HG02610 (cell line): ENCODE results near the gene DEF6.
"Not testable (repeated sequence)": the region's sequence is repeated elsewhere in the genome, so short reads cannot be mapped to it uniquely, and the experiment has no call there.

Source experiments
- ATAC-seq: cut with Tn5 transposase; IDR thresholded peaks from one replicate; pipeline ENCODE4 v1.9.1; 2021; ENCODE audit warnings: mild to moderate bottlenecking, moderate library complexity; ENCODE audit not compliant: unreplicated experiment

DEF6 gene

GRCh38 chr6:35309611-35310264, 12.1 kb downstream of the DEF6 start:
- no peak for ATAC-seq

DNA sequence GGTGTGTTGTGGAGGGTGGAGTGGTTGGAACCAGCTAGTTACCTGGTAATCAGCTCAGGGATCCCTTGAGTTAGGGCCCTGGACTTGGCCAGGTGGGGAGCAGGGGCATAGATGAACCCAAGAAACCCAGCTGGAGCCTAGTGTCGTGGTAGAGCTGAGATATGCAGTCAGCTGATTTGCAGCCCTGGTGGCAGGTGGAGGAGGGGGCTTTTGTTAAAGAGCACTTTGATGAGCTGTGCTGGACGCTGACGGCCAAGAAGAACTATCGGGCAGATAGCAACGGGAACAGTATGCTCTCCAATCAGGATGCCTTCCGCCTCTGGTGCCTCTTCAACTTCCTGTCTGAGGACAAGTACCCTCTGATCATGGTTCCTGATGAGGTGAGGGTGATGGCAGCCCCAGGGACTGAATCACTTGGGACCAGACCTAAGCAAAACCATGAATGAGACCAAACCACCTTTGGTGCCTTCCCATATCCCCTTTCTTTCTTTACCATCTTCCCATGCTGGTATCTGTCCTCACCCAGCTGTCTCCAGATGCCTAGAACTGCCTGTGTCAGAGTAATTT, 12.7 kb downstream of the DEF6 start:
- ATAC-seq, result no peak

- no peak for ATAC-seq
Measured at GRCh38 chr6:35311390-35312075, 13.9 kb downstream of the DEF6 start.

GRCh38 chr6:35312076-35312800, 14.6 kb downstream of the DEF6 start:
- ATAC-seq, result no peak

DNA sequence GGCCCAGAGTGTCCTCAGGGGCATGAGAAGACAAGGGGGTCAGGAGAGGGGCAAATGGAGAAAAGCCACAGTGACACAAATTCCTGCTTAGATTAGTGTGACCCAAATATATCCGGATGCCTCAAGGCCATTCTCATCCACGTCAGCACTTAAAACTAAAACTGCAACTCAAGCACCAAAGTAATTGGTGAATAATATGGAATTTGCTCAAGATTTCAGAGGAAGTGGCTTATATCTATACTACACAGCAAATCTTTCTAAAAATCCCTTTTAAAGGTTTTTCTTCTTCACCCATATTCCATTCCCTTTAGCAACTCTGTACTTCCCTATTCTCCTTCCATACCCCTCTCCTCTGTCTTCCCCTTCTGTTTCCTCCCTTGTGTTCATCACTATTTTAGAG, 15.2 kb downstream of the DEF6 start:
- ATAC-seq, result no peak

DNA sequence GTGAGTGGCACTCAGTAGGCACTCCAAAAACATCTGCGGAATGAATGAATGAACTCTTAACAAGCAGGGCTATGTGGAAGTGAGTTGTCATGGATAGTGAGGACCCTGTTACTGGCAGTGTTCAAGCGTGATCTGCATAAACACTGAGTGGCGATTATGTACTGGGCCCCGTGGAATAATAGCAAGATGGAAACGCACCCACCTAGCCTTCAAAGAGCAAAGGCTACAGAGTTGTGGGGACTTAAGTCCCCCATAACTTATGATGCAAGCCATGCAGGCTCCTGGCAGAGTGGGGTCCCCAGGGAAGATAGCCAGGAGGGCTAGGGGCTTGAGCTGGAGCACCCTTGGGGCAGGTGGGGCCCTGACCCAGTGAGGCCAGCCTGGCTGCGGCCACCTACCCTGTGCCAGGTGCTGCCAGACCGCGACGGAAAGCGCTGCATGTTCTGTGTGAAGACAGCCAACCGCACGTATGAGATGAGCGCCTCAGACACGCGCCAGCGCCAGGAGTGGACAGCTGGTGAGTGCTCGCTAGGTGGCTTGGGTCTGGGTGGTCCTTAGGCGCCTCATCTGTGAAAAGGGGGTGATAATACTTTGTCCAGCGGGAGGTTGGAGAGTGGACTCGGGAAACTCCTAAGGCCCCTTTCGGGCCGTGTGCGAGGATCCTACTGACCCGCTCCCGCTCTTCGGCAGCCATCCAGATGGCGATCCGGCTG, 20.0 kb downstream of the DEF6 start:
- no peak for ATAC-seq

DNA sequence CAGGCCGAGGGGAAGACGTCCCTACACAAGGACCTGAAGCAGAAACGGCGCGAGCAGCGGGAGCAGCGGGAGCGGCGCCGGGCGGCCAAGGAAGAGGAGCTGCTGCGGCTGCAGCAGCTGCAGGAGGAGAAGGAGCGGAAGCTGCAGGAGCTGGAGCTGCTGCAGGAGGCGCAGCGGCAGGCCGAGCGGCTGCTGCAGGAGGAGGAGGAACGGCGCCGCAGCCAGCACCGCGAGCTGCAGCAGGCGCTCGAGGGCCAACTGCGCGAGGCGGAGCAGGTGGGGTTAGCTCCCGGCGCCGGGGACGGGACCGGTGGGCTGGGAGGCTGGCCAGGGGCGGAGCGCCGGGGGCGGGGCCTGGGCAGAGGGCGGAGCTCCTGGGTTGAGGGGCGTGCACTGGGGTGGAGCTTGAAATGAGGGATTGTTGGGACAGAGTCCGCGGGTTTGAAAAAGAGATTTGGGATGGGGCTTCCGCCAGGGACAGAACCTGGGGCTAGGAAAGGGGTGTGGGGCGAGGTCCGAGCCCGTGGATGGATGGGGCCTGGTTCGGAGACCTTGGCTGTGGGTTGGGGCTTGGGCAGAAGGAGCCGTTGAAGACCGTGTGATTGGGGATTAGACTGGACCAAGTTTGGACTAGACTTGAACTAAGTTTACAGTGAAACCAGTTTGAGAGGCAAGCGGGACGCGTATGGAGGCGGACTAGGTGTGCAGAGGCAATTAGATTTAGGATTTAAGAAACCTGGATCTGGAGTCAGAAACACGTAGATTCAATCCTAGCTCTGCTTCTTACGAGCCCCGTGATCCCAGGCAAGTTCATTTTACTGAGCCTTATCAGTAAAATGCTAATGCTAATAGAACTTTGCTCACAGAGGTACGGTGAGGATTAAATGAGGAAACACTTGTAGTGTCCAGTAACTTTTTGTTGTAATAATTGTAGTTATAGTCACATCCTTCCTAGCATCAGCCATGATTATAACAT, 20.9 kb downstream of the DEF6 start:
- ATAC-seq, result no peak

- no peak for ATAC-seq
Measured at GRCh38 chr6:35319346-35320030, 21.9 kb downstream of the DEF6 start.

DNA sequence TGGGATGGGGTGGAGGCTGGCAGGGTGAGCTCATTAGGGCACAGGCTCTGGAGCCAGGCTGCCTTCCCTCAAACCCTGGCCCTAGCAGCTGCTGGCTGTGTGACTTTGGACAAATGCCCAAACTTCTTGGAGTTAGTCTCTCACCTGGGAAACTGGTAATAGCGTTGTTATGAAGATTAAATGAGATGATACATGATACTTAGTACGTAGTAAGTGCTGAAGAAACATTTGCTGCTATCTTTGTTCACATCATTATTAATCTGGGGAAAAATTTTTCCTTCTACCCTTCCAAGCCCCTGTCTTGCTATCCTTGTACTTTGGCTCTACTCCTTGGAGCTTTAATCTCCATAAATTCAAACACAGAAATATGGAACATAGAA, 22.4 kb downstream of the DEF6 start:
- no peak for ATAC-seq

DNA sequence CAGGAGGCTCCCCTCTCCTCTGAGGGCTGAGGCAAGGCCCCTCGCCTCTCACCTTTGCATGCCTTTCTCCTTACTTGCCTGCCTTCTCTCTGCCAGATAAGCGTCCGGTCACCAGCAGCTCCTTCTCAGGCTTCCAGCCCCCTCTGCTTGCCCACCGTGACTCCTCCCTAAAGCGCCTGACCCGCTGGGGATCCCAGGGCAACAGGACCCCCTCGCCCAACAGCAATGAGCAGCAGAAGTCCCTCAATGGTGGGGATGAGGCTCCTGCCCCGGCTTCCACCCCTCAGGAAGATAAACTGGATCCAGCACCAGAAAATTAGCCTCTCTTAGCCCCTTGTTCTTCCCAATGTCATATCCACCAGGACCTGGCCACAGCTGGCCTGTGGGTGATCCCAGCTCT, 23.5 kb downstream of the DEF6 start:
- no peak for ATAC-seq

GRCh38 chr6:35327349-35328027, 29.9 kb downstream of the DEF6 start:
- ATAC-seq, result no peak

DNA sequence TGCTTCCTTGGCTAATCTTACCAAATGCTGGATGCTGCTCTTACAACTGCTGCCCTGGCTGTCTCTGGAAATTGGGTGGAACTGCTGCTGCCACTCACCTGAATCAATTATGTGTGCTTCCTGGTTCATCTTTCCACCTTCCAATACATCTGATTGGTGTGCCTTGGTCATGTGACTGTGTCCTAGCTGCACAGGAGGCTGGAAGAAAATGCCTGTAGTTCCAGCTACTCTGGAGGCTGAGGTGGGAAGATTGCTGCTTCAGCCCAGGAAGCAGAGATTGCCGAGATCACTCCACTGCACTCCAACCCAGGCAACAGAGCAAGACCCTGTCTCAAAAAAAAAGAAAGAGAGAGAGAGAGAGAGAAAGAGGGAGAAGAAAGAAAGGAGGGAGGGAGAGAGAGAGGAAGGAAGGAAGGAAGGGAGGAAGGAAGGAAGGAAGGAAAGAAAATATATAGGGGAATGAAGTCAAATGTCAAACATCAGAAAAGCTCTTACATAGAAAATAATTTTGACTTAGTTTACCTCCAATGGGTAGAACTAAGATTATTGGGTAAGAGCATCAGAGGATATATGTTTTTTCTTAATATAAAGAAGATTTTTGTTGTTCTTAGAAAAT, 30.6 kb downstream of the DEF6 start:
- no peak for ATAC-seq

DNA sequence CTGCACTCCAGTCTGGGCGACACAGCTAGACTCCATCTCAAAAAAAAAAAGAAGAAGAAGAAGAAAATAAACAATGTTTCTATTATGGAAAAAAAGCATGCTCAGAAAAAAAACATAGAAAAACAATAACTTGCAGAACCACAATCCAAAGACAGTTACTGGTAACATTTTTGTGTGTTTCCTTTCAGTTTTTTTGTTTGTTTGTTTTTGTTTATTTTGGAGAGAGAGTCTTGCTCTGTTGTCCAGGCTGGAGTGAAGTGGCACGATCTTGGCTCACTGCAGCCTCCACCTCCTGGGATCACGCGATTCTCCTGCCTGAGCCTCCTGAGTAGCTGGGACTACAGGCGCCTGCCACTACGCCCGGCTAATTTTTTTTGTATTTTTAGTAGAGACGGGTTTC, 31.3 kb downstream of the DEF6 start:
- ATAC-seq, result not testable (repeated sequence)

GRCh38 chr6:35330541-35331119, 33.0 kb downstream of the DEF6 start:
- no peak for ATAC-seq

DNA sequence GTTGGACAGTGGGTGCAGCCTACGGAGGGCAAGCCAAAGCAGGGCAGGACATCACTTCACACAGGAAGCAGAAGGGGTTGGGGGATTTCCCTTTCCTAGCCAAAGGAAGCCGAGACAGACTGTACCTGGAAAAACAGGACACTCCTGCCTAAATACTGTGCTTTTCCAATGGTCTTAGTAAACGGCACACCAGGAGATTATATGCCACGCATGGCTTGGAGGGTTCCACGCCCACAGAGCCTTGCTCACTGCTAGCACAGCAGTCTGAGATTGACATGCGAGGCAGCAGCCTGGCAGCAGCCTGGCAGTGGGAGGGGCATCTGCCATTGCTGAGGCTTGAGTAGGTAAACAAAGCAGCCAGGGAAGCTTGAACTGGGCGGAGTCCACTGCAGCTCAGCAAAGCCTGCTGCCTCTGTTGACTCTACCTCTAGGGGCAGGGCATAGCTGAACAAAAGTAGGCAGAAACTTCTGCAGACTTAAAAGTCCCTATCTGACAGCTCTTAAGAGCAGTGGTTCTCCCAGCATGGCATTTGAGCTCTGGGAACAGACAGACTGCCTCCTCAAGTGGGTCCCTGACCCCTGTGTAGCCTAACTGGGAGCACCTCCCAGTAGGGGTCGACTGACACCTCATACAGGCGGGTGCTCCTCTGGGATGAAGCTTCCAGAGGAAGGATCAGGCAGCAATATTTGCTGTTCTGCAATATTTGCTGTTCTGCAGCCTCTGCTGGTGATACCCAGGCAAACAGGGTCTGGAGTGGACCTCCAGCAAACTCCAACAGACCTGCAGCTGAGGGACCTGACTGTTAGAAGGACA, 34.7 kb downstream of the DEF6 start:
- not testable (repeated sequence) for ATAC-seq

- ATAC-seq, result no peak
Measured at GRCh38 chr6:35341557-35341956, 43.9 kb downstream of the DEF6 start.
